ENCODE measurements around the gene C4orf50. TPM values are rescaled to one million over a fixed set of nuclear protein-coding genes. Genes with fewer than 3 reads are reported as not detected.

C4orf50 gene
- total and polyA plus RNA-seq, 2 of the 8 experiments (the other 6 are each of a cell fraction or from before 2014, with no cell fraction given), result 0.08 to 0.22 TPM

DNA sequence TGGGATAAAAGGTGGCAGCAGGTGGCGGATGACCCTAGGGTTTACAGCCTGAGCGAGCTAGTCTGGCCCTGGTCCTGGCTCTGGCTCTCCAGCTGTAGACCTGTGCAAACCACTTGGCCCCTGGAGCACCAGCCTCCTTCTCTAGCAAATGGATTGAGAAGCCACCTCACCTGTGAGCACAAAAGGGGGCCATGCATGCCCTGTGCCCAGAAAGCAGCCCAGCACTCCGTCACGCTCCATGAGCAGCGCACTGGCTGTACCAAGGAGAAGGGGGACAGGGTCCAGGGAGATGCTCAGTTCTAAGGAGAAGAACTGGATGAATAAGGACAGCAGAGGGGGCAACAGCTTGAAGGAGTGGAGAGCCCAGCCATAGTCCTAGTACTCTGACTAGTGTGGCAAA, 46.9 kb upstream of the C4orf50 start:
- CTCF ChIA-PET (ENCODE audit: partially characterized antibody), result interaction anchor here (0.7 to 1.7 kb wide), 3 partner anchors 47 to 227 kb away, joined by 3 to 6 read pairs (median 4); partner anchors contain the start of gene C4orf50
- DNase-seq (ENCODE audit: low read depth in 1 of 2, low spot score in 2 of 2) (no peak), FAIRE-seq (no peak)
- no peaks in the 10 kb centered on the region for H3K9me3 ChIP-seq (ENCODE audit: insufficient read depth in 2 of 2, low read depth in 1 of 2, low read length in 1 of 2)
- no peak overlapping the region for H2BK15ac ChIP-seq (ENCODE audit: low read length)
- H3K27me3 ChIP-seq (replicated peaks in 1 of 4; ENCODE audit: control insufficient read depth in 3 of 4, extremely low read depth in 1 of 4, insufficient read depth in 3 of 4, low read length in 3 of 4), result no peaks in the 10 kb centered on the region
- H2BK20ac ChIP-seq (ENCODE audit: low read length), result no peak overlapping the region
- no peak overlapping the region for H3K23ac ChIP-seq (ENCODE audit: insufficient read length)
- no peaks in the 10 kb centered on the region for H3K79me1 ChIP-seq (ENCODE audit: low read depth, low read length)
- no peaks in the 10 kb centered on the region for H3K23me2 ChIP-seq (ENCODE audit: low read depth, low read length)
- 82% methylated on average over 5 of the region's 5 CpGs; no CpG with 5 or more reads in 1 of the 2 experiments for WGBS, 2 experiments (ENCODE audit: extremely low coverage in 1 of 2, insufficient coverage in 1 of 2, insufficient read length in 1 of 2, insufficient replicate concordance in 2 of 2, low coverage in 1 of 2, low lambda C conversion rate in 2 of 2, missing lambda C conversion rate in 1 of 2)
- H4K5ac ChIP-seq (ENCODE audit: insufficient read length, low read depth, low read length), result no peak overlapping the region
- H3K14ac ChIP-seq (ENCODE audit: insufficient read length), result no peak overlapping the region
- no peak overlapping the region for H2BK12ac ChIP-seq (ENCODE audit: low read depth, low read length)
- H4K20me1 ChIP-seq (replicated peaks in 1 of 2; ENCODE audit: control insufficient read depth in 1 of 2, insufficient read depth in 2 of 2, low read length in 2 of 2), result no peaks in the 10 kb centered on the region
- no peak overlapping the region for H2BK5ac ChIP-seq (ENCODE audit: low read depth, low read length)
- no peak overlapping the region for H3K4me3 ChIP-seq (ENCODE audit: extremely low read depth in 1 of 4, insufficient read depth in 2 of 4, low read depth in 3 of 4, low read length in 4 of 4)
- H2BK120ac ChIP-seq (replicated peaks; ENCODE audit: low read depth, low read length), result no peak overlapping the region
- no peaks in the 10 kb centered on the region for H3K79me2 ChIP-seq (ENCODE audit: control insufficient read depth in 1 of 2, insufficient read depth in 2 of 2, low read length in 2 of 2)
- H3K36me3 ChIP-seq (ENCODE audit: control insufficient read depth in 2 of 4, insufficient read depth in 4 of 4, low read length in 3 of 4), result no peaks in the 10 kb centered on the region
- no peak overlapping the region for H3K27ac ChIP-seq (ENCODE audit: low read depth, low read length)
- H4K91ac ChIP-seq (replicated peaks; ENCODE audit: insufficient read length, low read length), result no peak overlapping the region
- H3K9ac ChIP-seq (replicated peaks in 1 of 4; ENCODE audit: extremely low read depth in 1 of 4, low read depth in 3 of 4, low read length in 3 of 4), result no peak overlapping the region
- no peaks in the 10 kb centered on the region for H3K4me1 ChIP-seq (replicated peaks in 1 of 4; ENCODE audit: control insufficient read depth in 3 of 4, insufficient read depth in 4 of 4, low read length in 3 of 4)
- H4K8ac ChIP-seq (ENCODE audit: extremely low read depth, insufficient read depth, low read length), result no peak overlapping the region
- H3K56ac ChIP-seq (replicated peaks; ENCODE audit: insufficient read length, low read depth, low read length), result no peak overlapping the region
- H3K4ac ChIP-seq (replicated peaks; ENCODE audit: insufficient read length, low read depth, low read length), result no peak overlapping the region
- H2AFZ ChIP-seq (ENCODE audit: low read length), result no peak overlapping the region
- no peak overlapping the region for H2AK5ac ChIP-seq (ENCODE audit: low read depth, low read length)
- H3K18ac ChIP-seq (ENCODE audit: extremely low read depth, low read length), result no peak overlapping the region
- H3K4me2 ChIP-seq (ENCODE audit: insufficient read depth in 1 of 2, low read depth in 2 of 2, low read length in 2 of 2), result no peak overlapping the region
- POLR2A ChIA-PET (ENCODE audit: partially characterized antibody), result no interaction called here
- TF ChIP-seq MAFK (IDR thresholded peaks at IDR 0.05; ENCODE audit: low read depth, low read length), result no peak
- TF ChIP-seq RNF2 (IDR thresholded peaks at IDR 0.05; ENCODE audit: borderline replicate concordance, low read depth, low read length, missing control alignments, poor library complexity, severe bottlenecking), result no peak

All from H1 (cell line).